KOPT-K1 (cell line): ENCODE data around the gene SBSN.

Experiments
- H3K27ac ChIP-seq: fragments of 200-600 bp; sonication (generic); 2 replicates; pipeline ENCODE4 v1.5.1; 2016; ENCODE audit warnings: antibody characterized with exemption, mild to moderate bottlenecking, low read depth, low read length; ENCODE audit not compliant: poor library complexity, severe bottlenecking
- H3K36me3 ChIP-seq: fragments of 200-600 bp; sonication (generic); 2 replicates; pipeline ENCODE4 v1.5.1; 2017; ENCODE audit warnings: antibody characterized with exemption, mild to moderate bottlenecking, low read length, moderate library complexity; ENCODE audit not compliant: insufficient read depth
- H3K9me3 ChIP-seq: fragments of 200-600 bp; sonication (generic); 2 replicates; pipeline ENCODE4 v1.5.1; 2017; ENCODE audit warnings: antibody characterized with exemption, low read length, mild to moderate bottlenecking; ENCODE audit not compliant: insufficient read depth, poor library complexity, severe bottlenecking

Gene SBSN

GRCh38 chr19:35529241-35530218 lies 1.4 kb upstream of the SBSN start:
- no peak overlapping the region for H3K27ac ChIP-seq
- no peaks in the 10 kb centered on the region for H3K36me3 ChIP-seq
- H3K9me3 ChIP-seq = no peaks in the 10 kb centered on the region

DNA sequence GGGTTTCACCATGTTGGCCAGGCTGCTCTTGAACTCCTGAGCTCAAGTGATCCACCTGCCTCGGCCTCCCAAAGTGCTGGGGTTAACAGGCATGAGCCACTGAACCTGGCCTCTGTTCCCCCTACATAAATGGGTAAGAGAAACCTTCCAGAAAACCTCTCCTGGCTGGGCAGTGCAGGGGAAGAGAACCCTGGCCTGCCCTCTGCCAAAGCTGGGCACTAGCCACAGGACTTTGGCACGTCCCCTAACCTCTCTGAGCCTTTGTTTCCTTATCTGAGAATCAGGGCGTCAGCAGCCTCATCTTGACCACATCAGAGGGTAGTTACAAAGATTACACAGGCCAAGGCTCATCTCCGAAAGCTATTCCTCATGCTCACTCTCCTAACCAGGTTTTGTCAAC lies 2.2 kb downstream of the SBSN start:
- H3K9me3 ChIP-seq = no peaks in the 10 kb centered on the region
- no peaks in the 10 kb centered on the region for H3K36me3 ChIP-seq
- H3K27ac ChIP-seq = no peak overlapping the region

- Histone ChIP-seq H3K9me3 (no peaks in the 10 kb centered on the region), H3K27ac (no peak overlapping the region), H3K36me3 (no peaks in the 10 kb centered on the region)
These were observed 3.8 kb downstream of the SBSN start for GRCh38 chr19:35524181-35524837.

DNA sequence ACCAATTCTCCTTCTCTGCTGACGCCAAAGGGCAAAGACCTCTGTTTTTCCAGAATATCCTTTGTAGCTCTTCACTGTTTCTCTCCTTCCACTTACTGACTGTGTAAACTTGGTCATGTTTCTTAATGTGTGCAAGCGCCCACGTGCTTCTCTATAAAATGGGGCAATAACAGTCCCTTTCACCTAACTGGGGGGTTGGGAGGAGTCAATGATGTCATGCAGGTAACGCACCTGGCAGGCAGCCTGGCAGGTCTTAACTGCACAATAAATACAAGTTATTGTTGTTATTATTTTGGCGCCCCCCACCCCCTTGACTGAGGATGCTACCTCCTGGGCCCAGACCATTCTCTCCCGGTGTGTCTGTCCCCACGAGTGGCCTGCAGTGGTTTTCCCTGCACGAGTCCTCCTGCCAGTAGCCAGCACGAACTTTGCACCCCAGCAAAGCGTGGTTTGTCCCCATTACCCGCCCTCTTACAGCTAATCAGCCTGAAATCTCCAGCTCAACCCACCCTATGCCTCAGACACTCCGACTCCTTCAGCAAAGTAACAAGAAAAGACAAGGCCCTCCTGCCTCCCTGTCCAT lies 5.3 kb downstream of the SBSN start:
- Histone ChIP-seq H3K9me3 (no peaks in the 10 kb centered on the region), H3K27ac (no peak overlapping the region), H3K36me3 (no peaks in the 10 kb centered on the region)

DNA sequence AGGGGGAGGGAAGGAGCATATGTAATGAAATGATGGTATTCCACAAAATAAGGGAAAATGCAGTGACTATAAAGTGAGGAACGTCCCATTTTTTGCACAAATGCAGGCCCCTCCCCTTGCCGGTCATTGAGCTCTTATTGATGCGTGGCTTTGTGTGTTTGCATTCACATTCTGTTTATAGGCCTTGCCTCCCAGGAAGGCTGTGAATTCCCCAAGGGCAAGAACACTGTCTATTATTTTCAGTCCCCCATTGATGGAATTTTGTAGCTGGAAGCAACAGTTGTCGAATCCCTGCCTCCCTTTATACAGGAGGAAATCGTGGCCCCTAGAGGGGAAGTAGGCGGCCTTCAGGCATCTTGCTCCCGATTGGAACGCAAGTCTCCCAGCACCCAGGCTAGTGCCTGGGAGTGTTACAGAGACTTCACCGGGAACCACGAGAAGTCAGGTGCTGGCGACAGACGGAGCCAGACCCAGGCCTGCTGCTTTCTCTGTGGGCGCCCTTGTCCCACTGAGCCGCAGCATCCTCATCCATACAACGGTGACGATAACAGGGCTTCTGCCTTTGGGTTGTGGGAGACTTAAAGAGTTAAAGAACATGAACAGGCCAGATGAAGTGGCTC lies 6.9 kb downstream of the SBSN start:
- Histone ChIP-seq H3K9me3 (no peaks in the 10 kb centered on the region), H3K36me3 (no peaks in the 10 kb centered on the region), H3K27ac (no peak overlapping the region)

DNA sequence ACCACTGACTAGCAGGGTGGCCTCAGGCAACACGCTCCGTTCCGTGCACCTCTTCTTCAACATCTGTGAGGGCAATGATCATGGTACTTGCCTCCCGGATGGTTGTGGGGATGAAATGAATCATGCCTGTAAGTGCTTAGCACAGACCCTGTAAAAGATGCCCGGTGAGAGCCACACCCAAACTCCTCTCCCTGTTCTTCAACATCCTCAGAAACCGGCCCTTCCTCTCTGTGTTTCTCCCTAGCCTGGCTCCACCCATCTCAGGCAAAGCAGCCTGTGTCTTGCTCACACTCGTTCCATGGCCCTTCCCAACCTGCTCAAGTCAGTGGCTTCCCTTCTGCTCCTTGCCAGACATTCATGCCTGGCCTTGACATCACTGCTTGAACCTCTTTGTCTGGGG lies 8.8 kb downstream of the SBSN start:
- no peak overlapping the region for H3K27ac ChIP-seq
- no peaks in the 10 kb centered on the region for H3K36me3 ChIP-seq
- H3K9me3 ChIP-seq = no peaks in the 10 kb centered on the region

- Histone ChIP-seq H3K36me3 (no peaks in the 10 kb centered on the region), H3K9me3 (no peaks in the 10 kb centered on the region), H3K27ac (no peak overlapping the region)
These were observed 9.8 kb downstream of the SBSN start for GRCh38 chr19:35518313-35518712.

- no peak overlapping the region for H3K27ac ChIP-seq
- H3K9me3 ChIP-seq = no peaks in the 10 kb centered on the region
- no peaks in the 10 kb centered on the region for H3K36me3 ChIP-seq
These were observed 10.8 kb downstream of the SBSN start for GRCh38 chr19:35517342-35517741.

DNA sequence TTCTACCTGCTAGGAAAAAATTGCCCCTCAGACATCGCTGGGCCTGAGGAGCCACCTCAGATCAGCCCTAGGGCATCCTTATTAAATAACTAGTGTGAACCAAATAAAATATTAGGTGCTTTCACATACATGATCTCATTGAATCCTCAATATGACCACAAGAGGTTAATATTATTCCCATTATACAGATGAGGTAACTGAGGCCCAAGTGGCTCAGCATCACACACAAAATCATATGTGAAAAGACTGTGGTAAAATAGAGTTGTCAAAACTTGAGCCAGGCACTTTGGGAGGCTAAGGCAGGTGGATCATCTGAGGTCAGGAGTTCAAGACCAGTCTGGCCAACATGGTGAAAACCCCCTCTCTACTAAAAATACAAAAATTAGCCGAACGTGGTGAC lies 11.8 kb downstream of the SBSN start:
- Histone ChIP-seq H3K36me3 (no peaks in the 10 kb centered on the region), H3K27ac (no peak overlapping the region)

GRCh38 chr19:35514282-35514809 lies 13.8 kb downstream of the SBSN start:
- H3K27ac ChIP-seq = no peak overlapping the region

More for the DNA sequence above, 11.8 kb downstream of the SBSN start:
- H3K9me3 ChIP-seq = no peaks in the 10 kb centered on the region

GRCh38 chr19:35513628-35514281 lies 14.4 kb downstream of the SBSN start, which contains the start of gene DMKN:
DMKN (minus strand) TSS chr19:35513649; CDS start chr19:35513475, 174 bp downstream.
- H3K36me3 ChIP-seq = no peaks in the 10 kb centered on the region
- no peak within 1 kb of the TSS for H3K27ac ChIP-seq
- H3K9me3 ChIP-seq = no peaks in the 10 kb centered on the region

More at GRCh38 chr19:35514282-35514809, 13.8 kb downstream of the SBSN start:
- no peaks in the 10 kb centered on the region for H3K9me3 ChIP-seq
- H3K36me3 ChIP-seq = no peaks in the 10 kb centered on the region

GRCh38 chr19:35512831-35513627 lies 15.1 kb downstream of the SBSN start:
- Histone ChIP-seq H3K9me3 (no peaks in the 10 kb centered on the region), H3K36me3 (no peaks in the 10 kb centered on the region), H3K27ac (no peak overlapping the region)

- Histone ChIP-seq H3K9me3 (no peaks in the 10 kb centered on the region), H3K27ac (no peak overlapping the region), H3K36me3 (no peaks in the 10 kb centered on the region)
These were observed 16.8 kb downstream of the SBSN start for GRCh38 chr19:35511337-35511736.

GRCh38 chr19:35510626-35510964 lies 17.5 kb downstream of the SBSN start:
- Histone ChIP-seq H3K36me3 (no peaks in the 10 kb centered on the region), H3K9me3 (no peaks in the 10 kb centered on the region), H3K27ac (no peak overlapping the region)
